Activated naive CD8-positive, alpha-beta T cell treated with anti-CD3 and anti-CD28 coated beads, Interleukin-2, amount 50 U/mL, for 16 hours (primary cell): ENCODE measurements around the gene B3GALT6.
"Not testable (repeated sequence)": the region's sequence is repeated elsewhere in the genome, so short reads cannot be mapped to it uniquely, and the experiment has no call there.

Experiments
- DNase-seq: peaks from one replicate; pipeline ENCODE4 v3.0.0-alpha.2; 2020; ENCODE audit warnings: low read depth, low spot score

B3GALT6 gene

GRCh38 chr1:1244192-1244811 lies 12.3 kb downstream of the B3GALT6 start:
- no peak for DNase-seq

GRCh38 chr1:1245178-1245816 lies 13.3 kb downstream of the B3GALT6 start:
- no peak for DNase-seq

- DNase-seq, result no peak
These were observed 14.0 kb downstream of the B3GALT6 start for GRCh38 chr1:1245817-1246576.

GRCh38 chr1:1246577-1247340 lies 14.7 kb downstream of the B3GALT6 start, which contains the start of gene C1QTNF12:
Gene C1QTNF12 (minus strand): TSS chr1:1246722. CDS start chr1:1246690, 32 bp downstream.
- DNase-seq, result no peak

- no peak for DNase-seq
These were observed 15.4 kb downstream of the B3GALT6 start for GRCh38 chr1:1247341-1247913.

- DNase-seq, result not testable (repeated sequence)
These were observed 16.2 kb downstream of the B3GALT6 start for GRCh38 chr1:1248009-1248913.

GRCh38 chr1:1250786-1251284 lies 18.8 kb downstream of the B3GALT6 start:
- DNase-seq, result peak; percentile 31

- DNase-seq, result no peak
These were observed 21.3 kb downstream of the B3GALT6 start for GRCh38 chr1:1253314-1253713.

- no peak for DNase-seq
These were observed 22.1 kb downstream of the B3GALT6 start for GRCh38 chr1:1253972-1254666.

- DNase-seq, result no peak
These were observed 22.6 kb downstream of the B3GALT6 start for GRCh38 chr1:1254667-1254998.

GRCh38 chr1:1255078-1255477 lies 23.0 kb downstream of the B3GALT6 start:
- DNase-seq, result no peak

GRCh38 chr1:1255611-1256010 lies 23.6 kb downstream of the B3GALT6 start:
- no peak for DNase-seq

- no peak for DNase-seq
These were observed 25.2 kb downstream of the B3GALT6 start for GRCh38 chr1:1256956-1257871.

- no peak for DNase-seq
These were observed 27.1 kb downstream of the B3GALT6 start for GRCh38 chr1:1259119-1259488.

GRCh38 chr1:1259540-1259939 lies 27.5 kb downstream of the B3GALT6 start:
- DNase-seq, result no peak

GRCh38 chr1:1259951-1260600 lies 28.0 kb downstream of the B3GALT6 start:
- no peak for DNase-seq

GRCh38 chr1:1260843-1261560 lies 29.0 kb downstream of the B3GALT6 start:
- DNase-seq, result no peak

- no peak for DNase-seq
These were observed 30.0 kb downstream of the B3GALT6 start for GRCh38 chr1:1262071-1262470.
